HepG2 (cell line): Measurements from ENCODE around the gene LGALS1. TPM values are rescaled to one million over a fixed set of nuclear protein-coding genes. Genes with fewer than 3 reads are reported as not detected.

ENCODE experiments used
- ATAC-seq: fragments of 200-7000 bp; cut with Tn5 transposase; 3 replicates; pipeline ENCODE4 v1.9.1; 2020; ENCODE audit warnings: mild to moderate bottlenecking, moderate library complexity
- BruUV-seq: library from RNA; stranded (reverse); fragments of 400-500 nt; replicated peaks from 2 replicates; lab custom pipeline; 2021; lab: Mats Ljungman, UMichigan
- CTCF ChIA-PET: fragments of 300-600 bp; formaldehyde crosslinking; extraction: SDS; loops from one replicate; lab custom pipeline; 2021; ENCODE audit warnings: low total read pairs, inconsistent platforms, low intra/inter-chr PET ratio; lab: Yijun Ruan, JAX
- POLR2A ChIA-PET: fragments of 350-600 bp; sonication (Branson Sonifier 250); formaldehyde crosslinking; loops from one replicate; lab custom pipeline; 2020; ENCODE audit warnings: antibody characterized with exemption, inconsistent platforms; lab: Yijun Ruan, JAX
- DNase-seq: peaks from one replicate; pipeline ENCODE4 v3.0.0-alpha.2; 2015; ENCODE audit warnings: low spot score
- FAIRE-seq: peaks from 3 replicates; lab custom pipeline; 2011; peaks lifted over from hg19 to GRCh38; lab: Jason Lieb, UNC
- H2AFZ ChIP-seq: one replicate; pipeline ENCODE4 v1.6.1; 2011; ENCODE audit warnings: low read length, inconsistent platforms
- H3K27ac ChIP-seq: fragments of 300-600 bp; 3 replicates; pipeline ENCODE4 v1.8.0; 2011; ENCODE audit warnings: mixed run types, mild to moderate bottlenecking, mixed read lengths, low read length, inconsistent platforms; ENCODE audit not compliant: insufficient read depth; ENCODE audit errors: extremely low read length
- H3K27me3 ChIP-seq, 2 experiments: fragments of 200-600 bp in 1 of 2; 2 replicates in 1 of 2; 3 replicates in 1 of 2; pipeline versions ENCODE4 v1.6.0 to v1.8.0; 2011; ENCODE audit warnings: low read length in 2 of 2, mild to moderate bottlenecking in 2 of 2, moderate library complexity in 2 of 2, inconsistent platforms in 1 of 2; ENCODE audit not compliant: insufficient read depth in 2 of 2, control insufficient read depth in 1 of 2
- H3K36me3 ChIP-seq, 2 experiments: fragments of 200-600 bp in 1 of 2; replicated peaks in 1 of 2; 2 replicates in 1 of 2; 3 replicates in 1 of 2; pipeline versions ENCODE4 v1.5.1 to v1.8.0; 2011; ENCODE audit warnings: low read length in 2 of 2, inconsistent platforms in 1 of 2; ENCODE audit not compliant: insufficient read depth in 2 of 2, control insufficient read depth in 1 of 2
- H3K4me1 ChIP-seq: 2 replicates; pipeline ENCODE4 v1.5.1; 2012; ENCODE audit warnings: low read length, inconsistent platforms; ENCODE audit not compliant: insufficient read depth
- H3K4me2 ChIP-seq: 2 replicates; pipeline ENCODE4 v1.6.0; 2011; ENCODE audit warnings: low read depth, low read length, inconsistent platforms
- H3K4me3 ChIP-seq, 3 experiments: fragments of 200-600 bp in 1 of 3; sonication (generic), shearing (Covaris generic) in 1 of 3; replicated peaks in 1 of 3; 2 replicates each; pipeline ENCODE4 v1.5.1; 2011 to 2016; ENCODE audit warnings: low read length in 3 of 3, inconsistent platforms in 2 of 3, low read depth in 2 of 3, mild to moderate bottlenecking in 2 of 3, control low read depth in 1 of 3, mixed read lengths in 1 of 3; ENCODE audit not compliant: insufficient read depth in 1 of 3
- H3K79me2 ChIP-seq: one replicate; pipeline ENCODE4 v1.6.1; 2011; ENCODE audit warnings: low read length, inconsistent platforms; ENCODE audit not compliant: insufficient read depth
- H3K9ac ChIP-seq: 2 replicates; pipeline ENCODE4 v1.6.0; 2011; ENCODE audit warnings: mild to moderate bottlenecking, low read depth, low read length, inconsistent platforms; ENCODE audit not compliant: insufficient read depth
- H3K9me3 ChIP-seq: 2 replicates; pipeline ENCODE4 v1.5.1; 2012; ENCODE audit warnings: mild to moderate bottlenecking, low read length
- H4K20me1 ChIP-seq: 2 replicates; pipeline ENCODE4 v1.6.0; 2011; ENCODE audit warnings: inconsistent platforms, mild to moderate bottlenecking, low read length, moderate library complexity; ENCODE audit not compliant: insufficient read depth
- HMG20B ChIP-seq: conservative IDR thresholded peaks from 2 replicates; pipeline ENCODE4 v1.6.1; 2016; ENCODE audit warnings: missing genetic modification reagents, missing compliant biosample characterization
- HNRNPUL1 ChIP-seq: fragments of 200-400 bp; formaldehyde crosslinking; IDR thresholded peaks from 2 replicates; pipeline ENCODE4 v1.6.1; 2017; ENCODE audit warnings: low read depth, mild to moderate bottlenecking, low read length, moderate library complexity
- MTA1 ChIP-seq: sonication (generic); formaldehyde crosslinking; IDR thresholded peaks from 2 replicates; pipeline ENCODE4 v1.4.0; 2020; ENCODE audit warnings: missing genetic modification reagents, mild to moderate bottlenecking, borderline replicate concordance
- NFYB ChIP-seq: sonication (generic); formaldehyde crosslinking; IDR thresholded peaks from 2 replicates; pipeline ENCODE4 v1.4.0; 2020; ENCODE audit warnings: missing genetic modification reagents
- NPAS2 ChIP-seq: sonication (generic); formaldehyde crosslinking; IDR thresholded peaks from 2 replicates; pipeline ENCODE4 v1.8.0; 2022; ENCODE audit warnings: mild to moderate bottlenecking, missing genetic modification reagents, borderline replicate concordance
- NR1H2 ChIP-seq: sonication (generic); formaldehyde crosslinking; IDR thresholded peaks from 2 replicates; pipeline ENCODE4 v1.8.1; 2022; ENCODE audit warnings: low read depth, missing genetic modification reagents, borderline replicate concordance
- PHF20 ChIP-seq: sonication (generic); formaldehyde crosslinking; IDR thresholded peaks from 2 replicates; pipeline ENCODE4 v1.5.0; 2020; ENCODE audit warnings: mild to moderate bottlenecking, missing genetic modification reagents
- SSRP1 ChIP-seq: IDR thresholded peaks from 2 replicates; pipeline ENCODE4 v1.6.1; 2016; ENCODE audit warnings: control low read depth
- ZNF335 ChIP-seq: sonication (generic); formaldehyde crosslinking; IDR thresholded peaks from 2 replicates; pipeline ENCODE4 v1.4.0; 2020; ENCODE audit warnings: missing genetic modification reagents
- ZNF382 ChIP-seq: sonication (generic); formaldehyde crosslinking; IDR thresholded peaks from 2 replicates; pipeline ENCODE4 v1.5.0; 2020; ENCODE audit warnings: missing genetic modification reagents, mild to moderate bottlenecking, borderline replicate concordance
- ZNF883 ChIP-seq: sonication (generic); formaldehyde crosslinking; IDR thresholded peaks from 2 replicates; pipeline ENCODE4 v1.5.1; 2020; ENCODE audit warnings: mild to moderate bottlenecking, missing genetic modification reagents; ENCODE audit errors: not compliant biosample characterization
- WGBS: methylation state at CpG from one replicate; pipeline ENCODE4 v1.1.6; 2017; ENCODE audit warnings: low lambda C conversion rate; 5-methylcytosine and 5-hydroxymethylcytosine counted together
- in situ Hi-C: cut with HindIII; loops from 2 replicates; pipeline ENCODE4 v1.10.0; 2017; ENCODE audit warnings: low pct_unique_long_range_greater_than_20kb; ENCODE audit not compliant: extremely low pct_ligation_motif_present
- intact Hi-C: fragments of 100-400 bp; cut with micrococcal nuclease; formaldehyde crosslinking; loops from one replicate; pipeline ENCODE4 v1.10.0; 2022; ENCODE audit not compliant: unreplicated experiment
- polyA plus RNA-seq, 8 experiments: library from polyadenylated mRNA; depleted of rRNA in 3 of 8; stranded (reverse) in 7 of 8; unstranded in 1 of 8; fragments of >200 nt; fragmentation: Illumina TruSeq in 4 of 8; extraction: Trizol in 4 of 8; gene quantifications; 2 replicates each; pipeline versions ENCODE4 v1.2.1 to v1.2.3, GENCODE V29; 2011 to 2016; ENCODE audit warnings: low read depth in 4 of 8, missing spikeins in 1 of 8, mixed read lengths in 1 of 8; ENCODE audit not compliant: insufficient read depth in 1 of 8
- total RNA-seq, 5 experiments: library from RNA; depleted of rRNA; stranded (reverse); fragments of >200 nt; fragmentation: Illumina TruSeq; extraction: Trizol; gene quantifications; 2 replicates each; pipeline ENCODE4 v1.2.3, GENCODE V29; 2016; ENCODE audit warnings: low read depth in 1 of 5

The LGALS1 gene
- total and polyA plus RNA-seq, 2 of the 13 experiments (the other 11 are each of a cell fraction or from before 2014, with no cell fraction given), result 103 to 858 TPM

GRCh38 chr22:37643225-37643847 lies 32.1 kb upstream of the LGALS1 start (continued):
- TF ChIP-seq HNRNPUL1, result no peak

- Histone ChIP-seq H3K27ac (no peak overlapping the region), H4K20me1 (no peaks in the 10 kb centered on the region), H3K4me3 (no peak overlapping the region), H3K4me2 (no peak overlapping the region)
- TF ChIP-seq PHF20 (CRISPR knock-in tag), result no peak
- TF ChIP-seq NFYB, result no peak
- TF ChIP-seq NPAS2 (CRISPR knock-in tag), result no peak
- TF ChIP-seq SSRP1, result no peak
- no peak for TF ChIP-seq ZNF335 (CRISPR knock-in tag)
- TF ChIP-seq NR1H2, result no peak
- TF ChIP-seq MTA1, result no peak
- TF ChIP-seq ZNF883, result no peak
- no peak for TF ChIP-seq ZNF382 (CRISPR knock-in tag)
- TF ChIP-seq HMG20B (CRISPR knock-in tag), result no peak
- TF ChIP-seq, all 625 proteins: peak for 0
- Histone ChIP-seq H3K36me3 (peaks cover 22 to 54% of the 10 kb centered on the region in 2 experiments; a peak in 4 of 5 replicates), H3K27me3 (no peaks in the 10 kb centered on the region), H3K4me1 (peaks cover 11% of the 10 kb centered on the region), H3K9ac (no peak overlapping the region), H2AFZ (no peak overlapping the region), H3K9me3 (no peaks in the 10 kb centered on the region), H3K79me2 (no peaks in the 10 kb centered on the region)
- DNase-seq (no peak), ATAC-seq (no peak), FAIRE-seq (no peak)
- intact Hi-C loops, result no loop called here
- in situ Hi-C loops, result no loop called here
- 97% methylated on average over 6 of the region's 9 CpGs for WGBS
- POLR2A ChIA-PET, result no interaction called here
- CTCF ChIA-PET, result no interaction called here
- BruUV-seq, result no TSS peak
Measured at GRCh38 chr22:37647317-37647716, 28.1 kb upstream of the LGALS1 start.
